HPDE6-E6E7 (cell line): ENCODE measurements around the gene OR4B1.

ENCODE experiments used
- DNase-seq: peaks from one replicate; pipeline ENCODE4 v3.0.0; 2011; ENCODE audit warnings: missing footprints; ENCODE audit errors: extremely low spot score

OR4B1 gene

GRCh38 chr11:48261600-48261999 lies 45.0 kb downstream of the OR4B1 start:
- no peak for DNase-seq

- DNase-seq: no peak
These were observed 46.9 kb downstream of the OR4B1 start, which contains the start of gene OR4X1 for GRCh38 chr11:48263423-48263911. Gene OR4X1 (plus strand): TSS chr11:48263861. CDS start chr11:48263861, 0 bp downstream.
